ENCODE measurements around the gene NR5A2.

The NR5A2 gene

GRCh38 chr1:200095057-200095577 is 67.6 kb downstream of the NR5A2 start:
- H3K4me3 ChIP-seq (ENCODE audit: low read depth, low read length) = no peak overlapping the region
- no peak for TF ChIP-seq CTCF (IDR thresholded peaks at IDR 0.05; ENCODE audit: insufficient read depth, low read length, missing control alignments)
- CTCF ChIA-PET = no interaction called here
- DNase-seq (ENCODE audit: low read depth, low spot score) = no peak
- POLR2A ChIA-PET = interaction anchor here (0.6 kb wide), 1 partner anchor 12 kb away, joined by 3 read pairs; no protein-coding TSS in a partner anchor

- no peak for DNase-seq (ENCODE audit: low read depth, low spot score)
- ChIA-PET CTCF (no interaction called here), POLR2A (no interaction called here)
- H3K4me3 ChIP-seq (ENCODE audit: low read depth, low read length) = no peak overlapping the region
- TF ChIP-seq CTCF (IDR thresholded peaks at IDR 0.05; ENCODE audit: insufficient read depth, low read length, missing control alignments) = no peak
Measured at GRCh38 chr1:200096774-200097173, 69.3 kb downstream of the NR5A2 start.

GRCh38 chr1:200099040-200099439 is 71.5 kb downstream of the NR5A2 start:
- POLR2A ChIA-PET = no interaction called here
- no peak for DNase-seq (ENCODE audit: low read depth, low spot score)
- no peak for TF ChIP-seq CTCF (IDR thresholded peaks at IDR 0.05; ENCODE audit: insufficient read depth, low read length, missing control alignments)
- CTCF ChIA-PET = no interaction called here
- H3K4me3 ChIP-seq (ENCODE audit: low read depth, low read length) = no peak overlapping the region

GRCh38 chr1:200103966-200104583 is 76.6 kb downstream of the NR5A2 start:
- ChIA-PET POLR2A (no interaction called here), CTCF (no interaction called here)
- TF ChIP-seq CTCF (IDR thresholded peaks at IDR 0.05; ENCODE audit: insufficient read depth, low read length, missing control alignments) = no peak
- no peak for DNase-seq (ENCODE audit: low read depth, low spot score)
- H3K4me3 ChIP-seq (ENCODE audit: low read depth, low read length) = no peak overlapping the region

- TF ChIP-seq CTCF (IDR thresholded peaks at IDR 0.05; ENCODE audit: insufficient read depth, low read length, missing control alignments) = no peak
- no peak for DNase-seq (ENCODE audit: low read depth, low spot score)
- H3K4me3 ChIP-seq (ENCODE audit: low read depth, low read length) = no peak overlapping the region
- ChIA-PET POLR2A (interaction anchor here (0.7 kb wide), 1 partner anchor 12 kb away, joined by 3 read pairs; no protein-coding TSS in a partner anchor), CTCF (no interaction called here)
Measured at GRCh38 chr1:200107004-200107470, 79.5 kb downstream of the NR5A2 start.

GRCh38 chr1:200108659-200109058 is 81.1 kb downstream of the NR5A2 start:
- DNase-seq (ENCODE audit: low read depth, low spot score) = no peak

More at GRCh38 chr1:200108659-200109058, 81.1 kb downstream of the NR5A2 start:
- ChIA-PET POLR2A (no interaction called here), CTCF (interaction anchor here (0.9 to 1.3 kb wide), 4 partner anchors 31 to 450 kb away, joined by 3 to 4 read pairs (median 3); no protein-coding TSS in a partner anchor)
- H3K4me3 ChIP-seq (ENCODE audit: low read depth, low read length) = no peak overlapping the region
- no peak for TF ChIP-seq CTCF (IDR thresholded peaks at IDR 0.05; ENCODE audit: insufficient read depth, low read length, missing control alignments)

Data from AG04449 (cell line).